HG02973 (cell line): ENCODE data around the gene GPR160.

Experiments used
- ATAC-seq: cut with Tn5 transposase; IDR thresholded peaks from one replicate; pipeline ENCODE4 v1.9.1; 2021; ENCODE audit warnings: moderate library complexity; ENCODE audit not compliant: unreplicated experiment

GPR160 gene

GRCh38 chr3:170027233-170028102 is 10.3 kb upstream of the GPR160 start:
- no peak for ATAC-seq

GRCh38 chr3:170033489-170033888 is 4.3 kb upstream of the GPR160 start:
- ATAC-seq = no peak

- ATAC-seq = peak; percentile 9
Observed at GRCh38 chr3:170038434-170039110, 777 bp downstream of the GPR160 start.

GRCh38 chr3:170040418-170040817 is 2.6 kb downstream of the GPR160 start:
- ATAC-seq = no peak

- ATAC-seq = no peak
Observed at GRCh38 chr3:170043506-170043905, 5.7 kb downstream of the GPR160 start.

GRCh38 chr3:170044271-170044670 is 6.5 kb downstream of the GPR160 start:
- no peak for ATAC-seq

- peak; percentile 68 for ATAC-seq
Observed at GRCh38 chr3:170044795-170045244, 7.0 kb downstream of the GPR160 start.

GRCh38 chr3:170046269-170047132 is 8.7 kb downstream of the GPR160 start:
- no peak for ATAC-seq

- no peak for ATAC-seq
Observed at GRCh38 chr3:170047133-170047404, 9.3 kb downstream of the GPR160 start.

GRCh38 chr3:170049146-170050000 is 11.6 kb downstream of the GPR160 start:
- ATAC-seq = no peak

GRCh38 chr3:170050753-170051152 is 13.0 kb downstream of the GPR160 start:
- no peak for ATAC-seq

GRCh38 chr3:170052398-170052797 is 14.6 kb downstream of the GPR160 start:
- ATAC-seq = no peak

GRCh38 chr3:170054204-170054603 is 16.4 kb downstream of the GPR160 start:
- ATAC-seq = no peak

- ATAC-seq = peak; percentile 77
Observed at GRCh38 chr3:170055209-170055608, 17.4 kb downstream of the GPR160 start.

- ATAC-seq = peak; percentile 87
Observed at GRCh38 chr3:170056710-170057454, 19.1 kb downstream of the GPR160 start.

- no peak for ATAC-seq
Observed at GRCh38 chr3:170057550-170057949, 19.8 kb downstream of the GPR160 start.

- ATAC-seq = no peak
Observed at GRCh38 chr3:170058127-170058526, 20.3 kb downstream of the GPR160 start.

- no peak for ATAC-seq
Observed at GRCh38 chr3:170059447-170059846, 21.7 kb downstream of the GPR160 start.

GRCh38 chr3:170062068-170062467 is 24.3 kb downstream of the GPR160 start:
- no peak for ATAC-seq

- no peak for ATAC-seq
Observed at GRCh38 chr3:170062769-170063168, 25.0 kb downstream of the GPR160 start.
